IMR-90 (cell line): ENCODE measurements around the gene ASB9. TPM values are rescaled to one million over a fixed set of nuclear protein-coding genes. Genes with fewer than 3 reads are reported as not detected.

Source experiments
- ATAC-seq: fragments of 200-7000 bp; cut with Tn5 transposase; 2 replicates; pipeline ENCODE4 v1.9.1; 2020; ENCODE audit warnings: low read depth, mild to moderate bottlenecking, moderate library complexity
- BruUV-seq: library from RNA; stranded (reverse); fragments of 400-500 nt; replicated peaks from 2 replicates; lab custom pipeline; 2021; lab: Mats Ljungman, UMichigan
- CTCF ChIA-PET: fragments of 300-600 bp; formaldehyde crosslinking; extraction: SDS; loops from one replicate; lab custom pipeline; 2021; ENCODE audit warnings: antibody characterized with exemption; lab: Yijun Ruan, JAX
- POLR2A ChIA-PET: fragments of 300-600 bp; sonication (Branson Sonifier 250); formaldehyde crosslinking; loops from one replicate; lab custom pipeline; 2022; ENCODE audit warnings: antibody characterized with exemption; ENCODE audit not compliant: unreplicated experiment; lab: Charles Lee
- DNase-seq: peaks from one replicate; pipeline ENCODE4 v3.0.0; 2013
- H2AFZ ChIP-seq: replicated peaks from 2 replicates; pipeline ENCODE3; 2013; ENCODE audit warnings: low read length, mild to moderate bottlenecking; ENCODE audit not compliant: poor library complexity
- H2AK5ac ChIP-seq: 2 replicates; pipeline ENCODE4 v1.6.1; 2013; ENCODE audit warnings: low read depth, low read length, inconsistent platforms
- H2AK9ac ChIP-seq: replicated peaks from 2 replicates; pipeline ENCODE3; 2013; ENCODE audit warnings: mild to moderate bottlenecking, low read depth, low read length, moderate library complexity; ENCODE audit not compliant: poor library complexity
- H2BK120ac ChIP-seq: 2 replicates; pipeline ENCODE4 v1.6.1; 2013; ENCODE audit warnings: low read depth, low read length, inconsistent platforms
- H2BK15ac ChIP-seq: 3 replicates; pipeline ENCODE4 v1.6.1; 2013; ENCODE audit warnings: low read depth, low read length, inconsistent platforms
- H2BK20ac ChIP-seq: 2 replicates; pipeline ENCODE4 v1.6.1; 2013; ENCODE audit warnings: low read depth, mild to moderate bottlenecking, inconsistent platforms, low read length, moderate library complexity
- H2BK5ac ChIP-seq: 2 replicates; pipeline ENCODE4 v1.6.1; 2013; ENCODE audit warnings: mild to moderate bottlenecking, low read depth, low read length, inconsistent platforms; ENCODE audit not compliant: poor library complexity, severe bottlenecking
- H3K14ac ChIP-seq: replicated peaks from 2 replicates; pipeline ENCODE4 v1.6.1; 2013; ENCODE audit warnings: low read depth, low read length, inconsistent platforms
- H3K18ac ChIP-seq: 2 replicates; pipeline ENCODE4 v1.6.1; 2013; ENCODE audit warnings: low read depth, low read length, control low read depth
- H3K23ac ChIP-seq: 2 replicates; pipeline ENCODE4 v1.6.1; 2013; ENCODE audit warnings: low read depth, low read length, inconsistent platforms
- H3K27ac ChIP-seq: 2 replicates; pipeline ENCODE4 v1.5.1; 2013; ENCODE audit warnings: mild to moderate bottlenecking, control low read depth, low read length; ENCODE audit not compliant: insufficient read depth
- H3K27me3 ChIP-seq: 2 replicates; pipeline ENCODE4 v1.6.1; 2013; ENCODE audit warnings: low read length; ENCODE audit not compliant: control insufficient read depth, insufficient read depth
- H3K36me3 ChIP-seq: 2 replicates; pipeline ENCODE4 v1.6.1; 2013; ENCODE audit warnings: low read length, mixed read lengths; ENCODE audit not compliant: control insufficient read depth, insufficient read depth
- H3K4ac ChIP-seq: 2 replicates; pipeline ENCODE4 v1.6.1; 2013; ENCODE audit warnings: low read depth, low read length, inconsistent platforms
- H3K4me1 ChIP-seq: 2 replicates; pipeline ENCODE4 v1.6.1; 2013; ENCODE audit warnings: low read length, mixed read lengths; ENCODE audit not compliant: control insufficient read depth, insufficient read depth
- H3K4me2 ChIP-seq: 2 replicates; pipeline ENCODE4 v1.6.1; 2013; ENCODE audit warnings: low read depth, mild to moderate bottlenecking, control low read depth, low read length, moderate library complexity
- H3K4me3 ChIP-seq: 2 replicates; pipeline ENCODE4 v1.5.1; 2013; ENCODE audit warnings: low read depth, mild to moderate bottlenecking, control low read depth, low read length, moderate library complexity; ENCODE audit not compliant: insufficient read depth
- H3K56ac ChIP-seq: 2 replicates; pipeline ENCODE4 v1.6.1; 2013; ENCODE audit warnings: low read length, inconsistent platforms; ENCODE audit not compliant: insufficient read depth; ENCODE audit errors: extremely low read depth
- H3K79me1 ChIP-seq, 2 experiments: 2 replicates each; pipeline ENCODE4 v1.6.1; 2013; ENCODE audit warnings: low read length in 2 of 2, inconsistent platforms in 1 of 2, low read depth in 1 of 2
- H3K9ac ChIP-seq: 2 replicates; pipeline ENCODE4 v1.6.1; 2013; ENCODE audit warnings: low read depth, low read length, control low read depth
- H3K9me1 ChIP-seq: 2 replicates; pipeline ENCODE4 v1.6.1; 2013; ENCODE audit warnings: low read length, inconsistent platforms; ENCODE audit not compliant: insufficient read depth
- H3K9me3 ChIP-seq: 2 replicates; pipeline ENCODE4 v1.6.1; 2013; ENCODE audit warnings: low read length; ENCODE audit not compliant: control insufficient read depth, insufficient read depth
- H4K20me1 ChIP-seq: 2 replicates; pipeline ENCODE4 v1.6.1; 2013; ENCODE audit warnings: low read length, inconsistent platforms; ENCODE audit not compliant: insufficient read depth
- H4K5ac ChIP-seq: 2 replicates; pipeline ENCODE4 v1.6.1; 2013; ENCODE audit warnings: mild to moderate bottlenecking, low read depth, low read length, control low read depth
- H4K8ac ChIP-seq, 2 experiments: 2 replicates each; pipeline ENCODE4 v1.6.1; 2013; ENCODE audit warnings: low read depth in 2 of 2, low read length in 2 of 2, control low read depth in 1 of 2, inconsistent platforms in 1 of 2
- H4K91ac ChIP-seq: 2 replicates; pipeline ENCODE4 v1.6.1; 2013; ENCODE audit warnings: low read depth, low read length, inconsistent platforms; ENCODE audit not compliant: insufficient read depth
- BHLHE40 ChIP-seq: fragments of 150-350 bp; IDR thresholded peaks from 2 replicates; pipeline ENCODE4 v1.6.1; 2016; ENCODE audit warnings: mild to moderate bottlenecking, low read depth, low read length
- CEBPB ChIP-seq: IDR thresholded peaks from 2 replicates; pipeline ENCODE4 v1.6.1; 2012; ENCODE audit warnings: low read depth, low read length, improper control_type of control experiment
- CHD1 ChIP-seq: IDR thresholded peaks from 2 replicates; pipeline ENCODE4 v1.6.1; 2012; ENCODE audit warnings: low read depth, low read length, improper control_type of control experiment
- ELK1 ChIP-seq: fragments of 150-350 bp; IDR thresholded peaks from 2 replicates; pipeline ENCODE4 v1.6.1; 2016; ENCODE audit warnings: low read depth, mild to moderate bottlenecking, low read length, moderate library complexity, borderline replicate concordance
- FOS ChIP-seq: fragments of 150-350 bp; IDR thresholded peaks from 2 replicates; pipeline ENCODE4 v1.6.1; 2016; ENCODE audit warnings: low read depth, low read length
- MAFK ChIP-seq: IDR thresholded peaks from 2 replicates; pipeline ENCODE4 v1.6.1; 2012; ENCODE audit warnings: low read depth, low read length, improper control_type of control experiment
- MAZ ChIP-seq: IDR thresholded peaks from 2 replicates; pipeline ENCODE4 v1.6.1; 2012; ENCODE audit warnings: low read depth, mild to moderate bottlenecking, low read length, improper control_type of control experiment, moderate library complexity, borderline replicate concordance
- MXI1 ChIP-seq: IDR thresholded peaks from 2 replicates; pipeline ENCODE4 v1.6.1; 2012; ENCODE audit warnings: low read depth, mild to moderate bottlenecking, low read length, moderate library complexity, borderline replicate concordance
- NFE2L2 ChIP-seq: fragments of 150-350 bp; IDR thresholded peaks from 2 replicates; pipeline ENCODE4 v1.6.1; 2016; ENCODE audit warnings: low read depth, mild to moderate bottlenecking, low read length
- RFX5 ChIP-seq: IDR thresholded peaks from 2 replicates; pipeline ENCODE4 v1.8.0; 2012; ENCODE audit warnings: low read depth, mild to moderate bottlenecking, low read length, moderate library complexity
- SMC3 ChIP-seq: fragments of 150-350 bp; IDR thresholded peaks from 2 replicates; pipeline ENCODE4 v1.6.1; 2016; ENCODE audit warnings: low read depth, mild to moderate bottlenecking, antibody characterized with exemption, low read length, moderate library complexity
- WGBS, 2 experiments: methylation state at CpG; one replicate each; pipeline versions ENCODE4 v1.1.5 to v1.1.7; 2013; ENCODE audit warnings: missing lambda C conversion rate in 2 of 2; ENCODE audit not compliant: insufficient read length in 1 of 2; ENCODE audit errors: extremely low coverage in 2 of 2; 5-methylcytosine and 5-hydroxymethylcytosine counted together
- dilution Hi-C: fragments of 300-500 bp; cut with HindIII; formaldehyde crosslinking; loops from one replicate; pipeline ENCODE4 v1.14.3; 2018; ENCODE audit warnings: low sequenced_read_pairs; ENCODE audit not compliant: unreplicated experiment
- in situ Hi-C: fragments of 300-500 bp; cut with MboI; formaldehyde crosslinking; loops from 3 replicates; pipeline ENCODE4 v1.14.3; 2019; ENCODE audit warnings: low sequenced_read_pairs, inconsistent platforms, mixed read lengths
- intact Hi-C: fragments of 100-400 bp; cut with micrococcal nuclease; formaldehyde crosslinking; loops from 2 replicates; pipeline ENCODE4 v1.10.0; 2022
- polyA plus RNA-seq, 3 experiments: library from polyadenylated mRNA; depleted of rRNA; stranded (reverse); fragments of >200 nt; gene quantifications; 2 replicates each; pipeline ENCODE4 v1.2.3, GENCODE V29; 2012; ENCODE audit warnings: low replicate concordance in 1 of 3
- total RNA-seq: library from RNA; depleted of rRNA; stranded (reverse); fragments of >200 nt; gene quantifications from 2 replicates; pipeline ENCODE4 v1.2.3, GENCODE V29; 2012
- TF ChIP-seq, protein P1 (sequence below): fragments of 150-350 bp; IDR thresholded peaks from 2 replicates; pipeline ENCODE4 v1.6.1; 2017; ENCODE audit warnings: mild to moderate bottlenecking, antibody characterized with exemption, low read length, low read depth
- TF ChIP-seq, protein P2 (sequence below): conservative IDR thresholded peaks from 2 replicates; pipeline ENCODE4 v1.5.1; 2012; ENCODE audit warnings: mild to moderate bottlenecking, low read depth, low read length, improper control_type of control experiment

Gene ASB9
- total and polyA plus RNA-seq, 2 of the 4 experiments (the other 2 are of a cell fraction): 0.15 to 0.36 TPM

DNA sequence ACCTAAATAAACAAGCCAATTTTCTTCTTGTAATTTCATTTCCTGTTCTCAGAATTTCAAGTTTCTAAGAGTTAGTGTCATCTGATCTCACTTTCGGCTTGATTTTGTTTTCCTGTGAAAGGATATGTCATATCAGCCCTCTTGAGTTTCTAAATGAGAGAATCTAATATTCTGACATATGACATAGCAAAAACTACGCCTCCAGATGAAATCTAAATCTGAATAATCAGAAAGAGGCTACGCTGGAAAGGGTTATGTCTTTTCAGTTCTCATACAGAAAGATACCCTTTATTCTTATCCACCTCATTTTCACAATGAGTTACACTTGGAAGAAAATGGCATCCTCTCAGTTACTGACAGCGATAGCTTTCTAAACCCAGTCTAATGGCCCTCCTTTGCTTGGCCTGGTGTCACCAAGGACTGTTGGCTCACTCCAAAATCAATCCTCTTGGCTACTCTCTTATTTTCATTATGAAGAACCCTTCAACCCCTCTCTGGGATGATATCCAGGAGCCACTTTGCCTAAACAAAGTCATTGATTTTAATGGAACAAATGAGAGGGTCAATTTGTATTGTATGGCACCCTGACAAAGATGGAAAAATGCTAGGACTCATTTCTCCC, 65.6 kb downstream of the ASB9 start:
- Histone ChIP-seq H3K56ac (no peak overlapping the region), H3K23ac (no peak overlapping the region), H3K4me3 (no peak overlapping the region), H2AK9ac (no peak overlapping the region), H2BK20ac (no peak overlapping the region), H2BK120ac (no peak overlapping the region), H3K4me2 (no peak overlapping the region), H3K27ac (no peak overlapping the region), H2AFZ (no peak overlapping the region), H2AK5ac (no peak overlapping the region), H2BK15ac (no peak overlapping the region), H3K4ac (no peak overlapping the region), H4K8ac (no peak overlapping the region), H3K36me3 (no peaks in the 10 kb centered on the region), H2BK5ac (no peak overlapping the region), H3K4me1 (no peaks in the 10 kb centered on the region), H3K9me1 (no peaks in the 10 kb centered on the region), H3K14ac (no peak overlapping the region), H3K9ac (no peak overlapping the region), H4K5ac (no peak overlapping the region), H3K9me3 (no peaks in the 10 kb centered on the region), H3K27me3 (no peaks in the 10 kb centered on the region), H3K79me1 (no peaks in the 10 kb centered on the region), H3K18ac (no peak overlapping the region), H4K20me1 (no peaks in the 10 kb centered on the region), H4K91ac (no peak overlapping the region)
- TF ChIP-seq RFX5 (no peak), MAFK (no peak), SMC3 (no peak), FOS (no peak), BHLHE40 (no peak), CEBPB (no peak), CHD1 (no peak), ELK1 (no peak), MXI1 (no peak), NFE2L2 (no peak), MAZ (no peak)
- TF ChIP-seq, protein P1, sequence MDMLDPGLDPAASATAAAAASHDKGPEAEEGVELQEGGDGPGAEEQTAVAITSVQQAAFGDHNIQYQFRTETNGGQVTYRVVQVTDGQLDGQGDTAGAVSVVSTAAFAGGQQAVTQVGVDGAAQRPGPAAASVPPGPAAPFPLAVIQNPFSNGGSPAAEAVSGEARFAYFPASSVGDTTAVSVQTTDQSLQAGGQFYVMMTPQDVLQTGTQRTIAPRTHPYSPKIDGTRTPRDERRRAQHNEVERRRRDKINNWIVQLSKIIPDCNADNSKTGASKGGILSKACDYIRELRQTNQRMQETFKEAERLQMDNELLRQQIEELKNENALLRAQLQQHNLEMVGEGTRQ: no peak
- TF ChIP-seq, protein P2, sequence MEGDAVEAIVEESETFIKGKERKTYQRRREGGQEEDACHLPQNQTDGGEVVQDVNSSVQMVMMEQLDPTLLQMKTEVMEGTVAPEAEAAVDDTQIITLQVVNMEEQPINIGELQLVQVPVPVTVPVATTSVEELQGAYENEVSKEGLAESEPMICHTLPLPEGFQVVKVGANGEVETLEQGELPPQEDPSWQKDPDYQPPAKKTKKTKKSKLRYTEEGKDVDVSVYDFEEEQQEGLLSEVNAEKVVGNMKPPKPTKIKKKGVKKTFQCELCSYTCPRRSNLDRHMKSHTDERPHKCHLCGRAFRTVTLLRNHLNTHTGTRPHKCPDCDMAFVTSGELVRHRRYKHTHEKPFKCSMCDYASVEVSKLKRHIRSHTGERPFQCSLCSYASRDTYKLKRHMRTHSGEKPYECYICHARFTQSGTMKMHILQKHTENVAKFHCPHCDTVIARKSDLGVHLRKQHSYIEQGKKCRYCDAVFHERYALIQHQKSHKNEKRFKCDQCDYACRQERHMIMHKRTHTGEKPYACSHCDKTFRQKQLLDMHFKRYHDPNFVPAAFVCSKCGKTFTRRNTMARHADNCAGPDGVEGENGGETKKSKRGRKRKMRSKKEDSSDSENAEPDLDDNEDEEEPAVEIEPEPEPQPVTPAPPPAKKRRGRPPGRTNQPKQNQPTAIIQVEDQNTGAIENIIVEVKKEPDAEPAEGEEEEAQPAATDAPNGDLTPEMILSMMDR: no peak
- POLR2A ChIA-PET: no interaction called here
- ATAC-seq: no peak
- no peak for DNase-seq
- in situ Hi-C loops (no loop called here), intact Hi-C loops (no loop called here), dilution Hi-C loops (no loop called here)
- CTCF ChIA-PET: no interaction called here
- BruUV-seq: no TSS peak
- WGBS, 2 experiments: 50% methylated on average over 1 of the region's 4 CpGs; no CpG with 5 or more reads in 1 of the 2 experiments
